ENCODE results near the gene MDK.

MDK gene

DNA sequence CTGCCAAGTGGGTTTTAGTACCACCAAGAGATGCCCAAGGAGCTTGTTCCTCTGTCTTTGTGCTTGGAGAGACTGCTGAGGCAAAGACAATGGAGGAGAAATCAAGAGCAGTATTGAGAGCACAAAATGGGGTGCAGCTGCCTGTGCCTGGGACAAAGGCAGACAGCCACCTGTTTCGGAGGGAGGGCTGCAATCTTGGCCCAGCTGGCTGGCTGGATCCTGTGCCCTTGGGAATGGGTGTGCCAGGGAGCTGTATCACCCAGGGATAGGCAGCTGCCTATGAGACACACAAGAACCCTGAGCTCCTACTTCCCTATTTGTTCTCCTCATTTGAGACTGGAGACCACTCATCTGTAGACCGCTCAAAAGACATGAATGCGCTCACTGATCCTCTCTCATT is 33.4 kb downstream of the MDK start:
- in situ Hi-C loops (cut with MboI; ENCODE audit: low sequenced_read_pairs, unreplicated experiment) = no loop called here
- TF ChIP-seq, protein P1, sequence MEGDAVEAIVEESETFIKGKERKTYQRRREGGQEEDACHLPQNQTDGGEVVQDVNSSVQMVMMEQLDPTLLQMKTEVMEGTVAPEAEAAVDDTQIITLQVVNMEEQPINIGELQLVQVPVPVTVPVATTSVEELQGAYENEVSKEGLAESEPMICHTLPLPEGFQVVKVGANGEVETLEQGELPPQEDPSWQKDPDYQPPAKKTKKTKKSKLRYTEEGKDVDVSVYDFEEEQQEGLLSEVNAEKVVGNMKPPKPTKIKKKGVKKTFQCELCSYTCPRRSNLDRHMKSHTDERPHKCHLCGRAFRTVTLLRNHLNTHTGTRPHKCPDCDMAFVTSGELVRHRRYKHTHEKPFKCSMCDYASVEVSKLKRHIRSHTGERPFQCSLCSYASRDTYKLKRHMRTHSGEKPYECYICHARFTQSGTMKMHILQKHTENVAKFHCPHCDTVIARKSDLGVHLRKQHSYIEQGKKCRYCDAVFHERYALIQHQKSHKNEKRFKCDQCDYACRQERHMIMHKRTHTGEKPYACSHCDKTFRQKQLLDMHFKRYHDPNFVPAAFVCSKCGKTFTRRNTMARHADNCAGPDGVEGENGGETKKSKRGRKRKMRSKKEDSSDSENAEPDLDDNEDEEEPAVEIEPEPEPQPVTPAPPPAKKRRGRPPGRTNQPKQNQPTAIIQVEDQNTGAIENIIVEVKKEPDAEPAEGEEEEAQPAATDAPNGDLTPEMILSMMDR (IDR thresholded peaks at IDR 0.05; ENCODE audit: borderline replicate concordance, control extremely low read depth, extremely low read depth, insufficient read depth, missing control alignments) = no peak
- no peak for DNase-seq (ENCODE audit: low spot score)

DNA sequence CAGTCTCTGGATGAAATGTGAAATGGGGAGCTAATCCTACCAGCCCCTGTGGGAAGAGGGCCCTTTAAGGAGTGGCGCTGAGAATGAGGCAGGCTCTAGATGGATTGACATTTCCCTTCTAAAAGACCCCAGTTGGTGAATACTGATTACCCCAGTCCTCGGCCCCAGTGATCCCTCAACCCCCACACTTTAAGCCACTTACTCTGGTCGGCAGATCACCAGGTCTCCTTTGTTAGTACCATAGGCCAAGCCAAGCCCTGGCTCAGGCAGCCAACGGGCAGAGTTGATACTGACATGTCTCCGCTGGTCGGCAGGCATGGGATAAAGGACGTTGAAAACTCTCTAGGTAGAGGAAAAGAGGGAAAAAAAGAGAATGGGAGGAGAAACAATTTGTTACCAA is 36.2 kb downstream of the MDK start:
- TF ChIP-seq, protein P1 (IDR thresholded peaks at IDR 0.05; ENCODE audit: borderline replicate concordance, control extremely low read depth, extremely low read depth, insufficient read depth, missing control alignments) = no peak
- no peak for DNase-seq (ENCODE audit: low spot score)
- in situ Hi-C loops (cut with MboI; ENCODE audit: low sequenced_read_pairs, unreplicated experiment) = no loop called here

DNA sequence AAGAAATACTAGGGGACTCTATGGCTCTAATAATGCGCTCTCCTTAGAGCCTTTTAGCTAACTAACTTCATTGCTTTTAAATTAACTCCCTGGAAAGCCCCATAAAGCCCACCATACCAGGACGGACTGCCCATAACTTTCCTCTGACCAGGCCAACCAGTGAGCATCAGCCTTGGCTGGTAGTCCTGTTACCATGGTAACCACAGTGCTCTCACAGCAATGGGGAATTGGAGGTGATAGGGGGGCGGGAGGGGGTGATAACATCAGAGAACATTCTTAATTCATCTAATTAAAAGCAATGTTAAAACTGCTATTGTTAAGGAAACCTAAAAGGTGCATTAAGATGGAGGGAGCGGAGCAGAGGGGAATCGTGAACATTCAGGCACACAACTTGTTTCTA is 37.3 kb downstream of the MDK start:
- no peak for DNase-seq (ENCODE audit: low spot score)
- TF ChIP-seq, protein P1 (IDR thresholded peaks at IDR 0.05; ENCODE audit: borderline replicate concordance, control extremely low read depth, extremely low read depth, insufficient read depth, missing control alignments) = no peak
- in situ Hi-C loops (cut with MboI; ENCODE audit: low sequenced_read_pairs, unreplicated experiment) = no loop called here

DNA sequence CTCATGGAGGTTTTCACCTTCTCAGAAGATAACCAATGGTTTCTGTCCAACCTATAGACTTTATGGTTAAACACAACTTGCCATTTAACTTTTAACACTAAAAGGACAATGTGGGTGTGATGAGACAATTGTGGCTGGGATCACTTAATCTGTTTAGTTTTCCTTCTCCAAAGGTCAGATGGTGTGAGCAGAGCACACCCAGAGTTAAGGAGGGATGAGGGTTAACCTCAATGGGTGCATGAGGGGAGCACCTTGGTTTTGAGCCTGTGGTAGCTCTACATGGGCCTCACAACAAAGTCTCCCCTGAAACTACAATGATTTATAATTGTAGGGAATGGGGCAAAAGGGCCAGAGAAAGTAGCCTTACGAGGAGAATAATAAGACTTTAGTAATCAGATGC is 39.0 kb downstream of the MDK start:
- TF ChIP-seq, protein P1 (IDR thresholded peaks at IDR 0.05; ENCODE audit: borderline replicate concordance, control extremely low read depth, extremely low read depth, insufficient read depth, missing control alignments) = no peak
- in situ Hi-C loops (cut with MboI; ENCODE audit: low sequenced_read_pairs, unreplicated experiment) = no loop called here
- DNase-seq (ENCODE audit: low spot score) = no peak

DNA sequence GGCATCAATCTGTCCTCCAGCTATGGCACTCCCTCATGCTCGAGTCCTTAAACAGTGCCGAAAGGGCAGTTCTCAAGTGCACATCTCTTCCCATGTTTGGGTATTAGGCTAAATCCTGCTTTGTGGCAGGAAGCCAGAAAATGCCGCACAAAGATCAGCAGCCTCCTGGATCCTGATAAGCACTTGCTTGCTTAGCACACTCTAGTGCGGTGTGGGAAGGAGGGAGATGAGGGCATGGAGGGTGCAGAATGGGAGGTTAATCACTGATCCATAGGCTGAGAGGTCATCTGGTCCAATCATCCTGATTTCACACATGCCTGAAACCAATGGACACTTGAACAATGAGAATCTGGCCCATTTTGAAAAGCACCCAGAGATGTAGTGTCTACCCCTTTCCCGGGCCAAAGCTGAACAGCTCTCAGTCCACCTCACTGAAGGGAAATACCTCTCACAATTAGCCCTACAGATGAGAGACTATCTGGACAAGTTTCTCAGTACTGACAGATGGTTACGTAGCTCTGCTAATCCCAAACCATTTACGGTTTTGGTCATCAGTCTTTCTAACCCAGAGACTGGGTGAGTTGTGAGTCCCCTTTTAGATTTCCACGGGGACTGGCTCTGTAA is 39.9 kb downstream of the MDK start:
- TF ChIP-seq, protein P1 (IDR thresholded peaks at IDR 0.05; ENCODE audit: borderline replicate concordance, control extremely low read depth, extremely low read depth, insufficient read depth, missing control alignments) = no peak
- in situ Hi-C loops (cut with MboI; ENCODE audit: low sequenced_read_pairs, unreplicated experiment) = no loop called here
- DNase-seq (ENCODE audit: low spot score) = no peak

DNA sequence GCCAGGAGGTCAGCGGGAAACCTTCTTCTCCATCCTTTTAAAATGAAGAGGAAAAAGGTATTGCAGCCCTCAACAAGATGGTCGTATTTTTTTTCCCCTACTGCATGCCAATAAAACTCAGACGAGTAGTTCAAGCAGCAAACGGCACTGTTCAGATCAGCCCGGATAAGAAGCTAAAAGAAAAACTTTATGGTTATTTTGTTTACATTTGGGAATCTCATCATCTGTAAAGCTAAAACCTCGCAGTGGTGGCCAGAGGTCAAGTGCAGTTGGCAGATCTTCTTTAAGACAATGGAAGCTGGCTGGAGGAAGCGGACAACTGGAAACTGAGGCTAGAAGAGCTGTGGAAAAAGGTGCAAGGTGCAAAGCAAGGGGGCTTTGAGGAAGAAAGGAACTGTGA is 41.1 kb downstream of the MDK start:
- in situ Hi-C loops (cut with MboI; ENCODE audit: low sequenced_read_pairs, unreplicated experiment) = no loop called here
- TF ChIP-seq, protein P1 (IDR thresholded peaks at IDR 0.05; ENCODE audit: borderline replicate concordance, control extremely low read depth, extremely low read depth, insufficient read depth, missing control alignments) = no peak
- DNase-seq (ENCODE audit: low spot score) = no peak

Data from GM13976 (cell line).